ENCODE results near the gene SDF4.

SDF4 gene

GRCh38 chr1:1238702-1239178 is 6.9 kb upstream of the SDF4 start:
- no peak overlapping the region for H3K4me3 ChIP-seq (ENCODE audit: low read length)
- no peak overlapping the region for H3K4me2 ChIP-seq (ENCODE audit: low read length)
- H3K27ac ChIP-seq (ENCODE audit: low read depth, low read length): no peak overlapping the region
- peaks cover 13% of the 10 kb centered on the region for H3K36me3 ChIP-seq (ENCODE audit: control insufficient read depth, low read length)
- no peaks in the 10 kb centered on the region for H3F3A ChIP-seq (ENCODE audit: control insufficient read depth, insufficient read depth)
- no peaks in the 10 kb centered on the region for H4K20me1 ChIP-seq (ENCODE audit: control insufficient read depth, insufficient read depth, low read depth, low read length)
- H3K9me3 ChIP-seq (ENCODE audit: control insufficient read depth, insufficient read depth, low read length): no peaks in the 10 kb centered on the region
- H3K9me2 ChIP-seq (replicated peaks; ENCODE audit: control insufficient read depth, low read length): no peaks in the 10 kb centered on the region
- H3K4me1 ChIP-seq (ENCODE audit: control insufficient read depth, low read length): peaks cover 5% of the 10 kb centered on the region; the same call in 1 of the 2 replicates
- peaks cover 19% of the 10 kb centered on the region for H3K79me2 ChIP-seq (ENCODE audit: control insufficient read depth, low read length)
- H3K27me3 ChIP-seq (ENCODE audit: control insufficient read depth, low read length): peaks cover 11% of the 10 kb centered on the region
- TF ChIP-seq CTCF (IDR thresholded peaks at IDR 0.05; ENCODE audit: low read depth, low read length, poor library complexity, severe bottlenecking) (no peak), EZH2phosphoT487 (IDR thresholded peaks at IDR 0.05; ENCODE audit: borderline replicate concordance, low read length) (no peak)

- no peak overlapping the region for H3K4me3 ChIP-seq (ENCODE audit: low read length)
- H3K27me3 ChIP-seq (ENCODE audit: control insufficient read depth, low read length): peaks cover 11% of the 10 kb centered on the region
- TF ChIP-seq CTCF (IDR thresholded peaks at IDR 0.05; ENCODE audit: low read depth, low read length, poor library complexity, severe bottlenecking) (no peak), EZH2phosphoT487 (IDR thresholded peaks at IDR 0.05; ENCODE audit: borderline replicate concordance, low read length) (no peak)
- peaks cover 25% of the 10 kb centered on the region for H3K79me2 ChIP-seq (ENCODE audit: control insufficient read depth, low read length)
- H3K36me3 ChIP-seq (ENCODE audit: control insufficient read depth, low read length): peaks cover 16% of the 10 kb centered on the region
- H3F3A ChIP-seq (ENCODE audit: control insufficient read depth, insufficient read depth): no peaks in the 10 kb centered on the region
- H3K9me2 ChIP-seq (replicated peaks; ENCODE audit: control insufficient read depth, low read length): no peaks in the 10 kb centered on the region
- no peak overlapping the region for H3K27ac ChIP-seq (ENCODE audit: low read depth, low read length)
- no peak overlapping the region for H3K4me2 ChIP-seq (ENCODE audit: low read length)
- peaks cover 11% of the 10 kb centered on the region for H3K4me1 ChIP-seq (ENCODE audit: control insufficient read depth, low read length)
- H3K9me3 ChIP-seq (ENCODE audit: control insufficient read depth, insufficient read depth, low read length): no peaks in the 10 kb centered on the region
- no peaks in the 10 kb centered on the region for H4K20me1 ChIP-seq (ENCODE audit: control insufficient read depth, insufficient read depth, low read depth, low read length)
Observed at GRCh38 chr1:1237874-1238701, 6.3 kb upstream of the SDF4 start.

GRCh38 chr1:1236945-1237873 is 5.4 kb upstream of the SDF4 start:
- Histone ChIP-seq H3K4me1 (ENCODE audit: control insufficient read depth, low read length) (peaks cover 16% of the 10 kb centered on the region), H3K27me3 (ENCODE audit: control insufficient read depth, low read length) (peaks cover 11% of the 10 kb centered on the region), H3K4me2 (ENCODE audit: low read length) (no peak overlapping the region), H3K79me2 (ENCODE audit: control insufficient read depth, low read length) (peaks cover 33% of the 10 kb centered on the region), H3K9me3 (ENCODE audit: control insufficient read depth, insufficient read depth, low read length) (no peaks in the 10 kb centered on the region), H3K4me3 (ENCODE audit: low read length) (no peak overlapping the region), H3K36me3 (ENCODE audit: control insufficient read depth, low read length) (peaks cover 16% of the 10 kb centered on the region), H4K20me1 (ENCODE audit: control insufficient read depth, insufficient read depth, low read depth, low read length) (no peaks in the 10 kb centered on the region), H3F3A (ENCODE audit: control insufficient read depth, insufficient read depth) (no peaks in the 10 kb centered on the region), H3K27ac (ENCODE audit: low read depth, low read length) (no peak overlapping the region), H3K9me2 (replicated peaks; ENCODE audit: control insufficient read depth, low read length) (no peaks in the 10 kb centered on the region)
- TF ChIP-seq CTCF (IDR thresholded peaks at IDR 0.05; ENCODE audit: low read depth, low read length, poor library complexity, severe bottlenecking) (no peak), EZH2phosphoT487 (IDR thresholded peaks at IDR 0.05; ENCODE audit: borderline replicate concordance, low read length) (no peak)
